ENCODE results near the gene MTR. TPM values are rescaled to one million over a fixed set of nuclear protein-coding genes. Genes with fewer than 3 reads are reported as not detected.
"Not testable (repeated sequence)": the region's sequence is repeated elsewhere in the genome, so short reads cannot be mapped to it uniquely, and the experiment has no call there.

Gene MTR
- polyA plus RNA-seq, 3 donors from 2014 or later: 5.0 to 15.3 (median 6.5) TPM

GRCh38 chr1:236850077-236850979 lies 55.2 kb downstream of the MTR start:
- H3K27ac Mint-ChIP-seq: no peak overlapping the region

GRCh38 chr1:236851871-236852270 lies 56.8 kb downstream of the MTR start:
- H3K27me3 Mint-ChIP-seq (ENCODE audit: low read depth in 3 of 3): peaks cover 0 to 1% (median 0%) of the 10 kb centered on the region in 3 donors
- peaks cover 16 to 64% (median 44%) of the 10 kb centered on the region in 3 donors for H3K36me3 Mint-ChIP-seq
- DNase-seq: no peak
- H3K27ac Mint-ChIP-seq: no peak overlapping the region
- H3K4me3 Mint-ChIP-seq: no peak overlapping the region
- H3K9me3 Mint-ChIP-seq: no peaks in the 10 kb centered on the region
- H3K4me1 Mint-ChIP-seq: peaks cover 8 to 10% of the 10 kb centered on the region in 2 donors

More at GRCh38 chr1:236850077-236850979, 55.2 kb downstream of the MTR start:
- no peak overlapping the region for H3K4me3 Mint-ChIP-seq
- H3K36me3 Mint-ChIP-seq: peaks cover 16 to 49% (median 38%) of the 10 kb centered on the region in 3 donors
- no peaks in the 10 kb centered on the region for H3K9me3 Mint-ChIP-seq
- peaks cover 8 to 10% of the 10 kb centered on the region in 2 donors for H3K4me1 Mint-ChIP-seq
- no peak for DNase-seq
- H3K27me3 Mint-ChIP-seq (ENCODE audit: low read depth in 3 of 3): peaks cover 0 to 2% (median 0%) of the 10 kb centered on the region in 3 donors

- H3K4me3 Mint-ChIP-seq: no peak overlapping the region
- no peaks in the 10 kb centered on the region for H3K9me3 Mint-ChIP-seq
- no peak overlapping the region for H3K27ac Mint-ChIP-seq
- peaks cover 0 to 3% (median 0%) of the 10 kb centered on the region in 3 donors for H3K27me3 Mint-ChIP-seq (ENCODE audit: low read depth in 3 of 3)
- peaks cover 31 to 69% (median 55%) of the 10 kb centered on the region in 3 donors for H3K36me3 Mint-ChIP-seq
- H3K4me1 Mint-ChIP-seq: no peaks in the 10 kb centered on the region
- no peak for DNase-seq
Observed at GRCh38 chr1:236853921-236854604, 59.0 kb downstream of the MTR start.

- no peak overlapping the region for H3K27ac Mint-ChIP-seq
Observed at GRCh38 chr1:236854605-236854983, 59.5 kb downstream of the MTR start.

GRCh38 chr1:236856649-236857048 lies 61.6 kb downstream of the MTR start:
- Mint-ChIP-seq H3K27ac (peak overlapping the region in 1 of 6 donors; percentile 35), H3K36me3 (peaks cover 27 to 72% (median 44%) of the 10 kb centered on the region in 3 donors)
- DNase-seq; H3K9me3 Mint-ChIP-seq; H3K4me3 Mint-ChIP-seq; H3K27me3 Mint-ChIP-seq (ENCODE audit: low read depth in 3 of 3); H3K4me1 Mint-ChIP-seq: not testable (repeated sequence)

More at GRCh38 chr1:236854605-236854983, 59.5 kb downstream of the MTR start:
- Mint-ChIP-seq H3K9me3 (no peaks in the 10 kb centered on the region), H3K36me3 (peaks cover 31 to 71% (median 51%) of the 10 kb centered on the region in 3 donors), H3K27me3 (ENCODE audit: low read depth in 3 of 3) (peaks cover 0 to 3% (median 0%) of the 10 kb centered on the region in 3 donors), H3K4me1 (no peaks in the 10 kb centered on the region), H3K4me3 (no peak overlapping the region)
- no peak for DNase-seq

- H3K4me3 Mint-ChIP-seq: no peak overlapping the region
- peaks cover 0 to 3% (median 2%) of the 10 kb centered on the region in 3 donors for H3K27me3 Mint-ChIP-seq (ENCODE audit: low read depth in 3 of 3)
- peaks cover 5 to 12% of the 10 kb centered on the region in 2 donors for H3K4me1 Mint-ChIP-seq
- peaks cover 30 to 82% (median 45%) of the 10 kb centered on the region in 3 donors for H3K36me3 Mint-ChIP-seq
- no peak for DNase-seq
- H3K27ac Mint-ChIP-seq: peak overlapping the region in 1 of 6 donors; percentile 76
- no peaks in the 10 kb centered on the region for H3K9me3 Mint-ChIP-seq
Observed at GRCh38 chr1:236858165-236858564, 63.1 kb downstream of the MTR start.

GRCh38 chr1:236860101-236860500 lies 65.0 kb downstream of the MTR start:
- Mint-ChIP-seq H3K4me3 (no peak overlapping the region), H3K4me1 (peaks cover 5 to 12% of the 10 kb centered on the region in 2 donors), H3K36me3 (peaks cover 26 to 73% (median 37%) of the 10 kb centered on the region in 3 donors), H3K27me3 (ENCODE audit: low read depth in 3 of 3) (peaks cover 0 to 3% (median 2%) of the 10 kb centered on the region in 3 donors), H3K9me3 (no peaks in the 10 kb centered on the region), H3K27ac (no peak overlapping the region)
- no peak for DNase-seq

- no peak overlapping the region for H3K4me3 Mint-ChIP-seq
- H3K4me1 Mint-ChIP-seq: peaks cover 5 to 12% of the 10 kb centered on the region in 2 donors
- no peak for DNase-seq
- H3K36me3 Mint-ChIP-seq: peaks cover 26 to 73% (median 43%) of the 10 kb centered on the region in 3 donors
- H3K27me3 Mint-ChIP-seq (ENCODE audit: low read depth in 3 of 3): peaks cover 0 to 3% (median 2%) of the 10 kb centered on the region in 3 donors
- no peak overlapping the region for H3K27ac Mint-ChIP-seq
- H3K9me3 Mint-ChIP-seq: no peaks in the 10 kb centered on the region
Observed at GRCh38 chr1:236860674-236861073, 65.6 kb downstream of the MTR start.

GRCh38 chr1:236861560-236862218 lies 66.6 kb downstream of the MTR start:
- no peak overlapping the region for H3K4me3 Mint-ChIP-seq
- H3K9me3 Mint-ChIP-seq: no peaks in the 10 kb centered on the region
- peaks cover 5 to 12% of the 10 kb centered on the region in 2 donors for H3K4me1 Mint-ChIP-seq
- no peak for DNase-seq
- peaks cover 0 to 2% (median 2%) of the 10 kb centered on the region in 3 donors for H3K27me3 Mint-ChIP-seq (ENCODE audit: low read depth in 3 of 3)
- H3K36me3 Mint-ChIP-seq: peaks cover 26 to 69% (median 43%) of the 10 kb centered on the region in 3 donors
- H3K27ac Mint-ChIP-seq: no peak overlapping the region

GRCh38 chr1:236862219-236862591 lies 67.1 kb downstream of the MTR start:
- peaks cover 5 to 12% of the 10 kb centered on the region in 2 donors for H3K4me1 Mint-ChIP-seq
- no peak overlapping the region for H3K4me3 Mint-ChIP-seq
- H3K9me3 Mint-ChIP-seq: no peaks in the 10 kb centered on the region
- peaks cover 26 to 66% (median 41%) of the 10 kb centered on the region in 3 donors for H3K36me3 Mint-ChIP-seq
- no peak for DNase-seq
- H3K27ac Mint-ChIP-seq: no peak overlapping the region
- H3K27me3 Mint-ChIP-seq (ENCODE audit: low read depth in 3 of 3): peaks cover 0 to 2% (median 2%) of the 10 kb centered on the region in 3 donors

GRCh38 chr1:236862615-236863211 lies 67.6 kb downstream of the MTR start:
- Mint-ChIP-seq H3K4me1 (peaks cover 5 to 12% of the 10 kb centered on the region in 2 donors), H3K27me3 (ENCODE audit: low read depth in 3 of 3) (peaks cover 0 to 2% (median 2%) of the 10 kb centered on the region in 3 donors), H3K4me3 (no peak overlapping the region), H3K9me3 (no peaks in the 10 kb centered on the region), H3K27ac (no peak overlapping the region), H3K36me3 (peaks cover 26 to 65% (median 40%) of the 10 kb centered on the region in 3 donors)
- DNase-seq: no peak

GRCh38 chr1:236864211-236864610 lies 69.1 kb downstream of the MTR start:
- no peak overlapping the region for H3K4me3 Mint-ChIP-seq
- peaks cover 5 to 12% of the 10 kb centered on the region in 2 donors for H3K4me1 Mint-ChIP-seq
- peaks cover 16 to 50% (median 33%) of the 10 kb centered on the region in 3 donors for H3K36me3 Mint-ChIP-seq
- H3K27ac Mint-ChIP-seq: no peak overlapping the region
- no peaks in the 10 kb centered on the region for H3K9me3 Mint-ChIP-seq
- peaks cover 0 to 2% (median 0%) of the 10 kb centered on the region in 3 donors for H3K27me3 Mint-ChIP-seq (ENCODE audit: low read depth in 3 of 3)
- no peak for DNase-seq

All from immature natural killer cell (primary cell).